ENCODE results near the gene BTG1.
"Not testable (repeated sequence)": the region's sequence is repeated elsewhere in the genome, so short reads cannot be mapped to it uniquely, and the experiment has no call there.

The BTG1 gene

GRCh38 chr12:92146497-92147224 is 1.0 kb upstream of the BTG1 start:
- DNase-seq: peak in 1 of 3 experiments; percentile 78

- DNase-seq: no peak
Observed at GRCh38 chr12:92145481-92145730, 240 bp downstream of the BTG1 start.

- peak; percentile 66 to 97 (median 91) for DNase-seq
Observed at GRCh38 chr12:92144631-92145480, 790 bp downstream of the BTG1 start.

- peak; percentile 77 to 92 (median 91) for DNase-seq
Observed at GRCh38 chr12:92143686-92144630, 1.7 kb downstream of the BTG1 start.

- DNase-seq: peak in 1 of 3 experiments; percentile 43
Observed at GRCh38 chr12:92143258-92143657, 2.4 kb downstream of the BTG1 start.

GRCh38 chr12:92142251-92142926 is 3.3 kb downstream of the BTG1 start:
- DNase-seq: peak in 1 of 3 experiments; percentile 37

GRCh38 chr12:92141591-92142121 is 4.0 kb downstream of the BTG1 start:
- peak in 1 of 3 experiments; percentile 47 for DNase-seq

- DNase-seq: peak in 1 of 3 experiments; percentile 56
Observed at GRCh38 chr12:92140896-92141536, 4.6 kb downstream of the BTG1 start.

- DNase-seq: no peak
Observed at GRCh38 chr12:92140156-92140555, 5.5 kb downstream of the BTG1 start.

- peak in 1 of 3 experiments; percentile 56 for DNase-seq
Observed at GRCh38 chr12:92139634-92140150, 6.0 kb downstream of the BTG1 start.

- no peak for DNase-seq
Observed at GRCh38 chr12:92138626-92139025, 7.0 kb downstream of the BTG1 start.

GRCh38 chr12:92138144-92138543 is 7.5 kb downstream of the BTG1 start:
- no peak for DNase-seq

- no peak for DNase-seq
Observed at GRCh38 chr12:92136965-92137721, 8.5 kb downstream of the BTG1 start.

GRCh38 chr12:92136026-92136730 is 9.5 kb downstream of the BTG1 start:
- no peak for DNase-seq

GRCh38 chr12:92135541-92135940 is 10.1 kb downstream of the BTG1 start:
- not testable (repeated sequence) for DNase-seq

- DNase-seq: no peak
Observed at GRCh38 chr12:92134638-92135274, 10.9 kb downstream of the BTG1 start.

- peak in 1 of 3 experiments; percentile 42 for DNase-seq
Observed at GRCh38 chr12:92133795-92134637, 11.6 kb downstream of the BTG1 start.

GRCh38 chr12:92133171-92133570 is 12.5 kb downstream of the BTG1 start:
- DNase-seq: no peak
